C4-2B (cell line): ENCODE data around the gene RTN3.
"Not testable (repeated sequence)": the region's sequence is repeated elsewhere in the genome, so short reads cannot be mapped to it uniquely, and the experiment has no call there.

Experiments
- H3K27ac ChIP-seq: fragments of 450-650 bp; 2 replicates; pipeline ENCODE4 v1.5.1; 2017
- CTCF ChIP-seq: fragments of 450-650 bp; conservative IDR thresholded peaks from 2 replicates; pipeline ENCODE4 v1.5.1; 2017; ENCODE audit warnings: mild to moderate bottlenecking
- ZFX ChIP-seq: fragments of 450-650 bp; IDR thresholded peaks from 2 replicates; pipeline ENCODE4 v1.6.1; 2017

The RTN3 gene, protein sequence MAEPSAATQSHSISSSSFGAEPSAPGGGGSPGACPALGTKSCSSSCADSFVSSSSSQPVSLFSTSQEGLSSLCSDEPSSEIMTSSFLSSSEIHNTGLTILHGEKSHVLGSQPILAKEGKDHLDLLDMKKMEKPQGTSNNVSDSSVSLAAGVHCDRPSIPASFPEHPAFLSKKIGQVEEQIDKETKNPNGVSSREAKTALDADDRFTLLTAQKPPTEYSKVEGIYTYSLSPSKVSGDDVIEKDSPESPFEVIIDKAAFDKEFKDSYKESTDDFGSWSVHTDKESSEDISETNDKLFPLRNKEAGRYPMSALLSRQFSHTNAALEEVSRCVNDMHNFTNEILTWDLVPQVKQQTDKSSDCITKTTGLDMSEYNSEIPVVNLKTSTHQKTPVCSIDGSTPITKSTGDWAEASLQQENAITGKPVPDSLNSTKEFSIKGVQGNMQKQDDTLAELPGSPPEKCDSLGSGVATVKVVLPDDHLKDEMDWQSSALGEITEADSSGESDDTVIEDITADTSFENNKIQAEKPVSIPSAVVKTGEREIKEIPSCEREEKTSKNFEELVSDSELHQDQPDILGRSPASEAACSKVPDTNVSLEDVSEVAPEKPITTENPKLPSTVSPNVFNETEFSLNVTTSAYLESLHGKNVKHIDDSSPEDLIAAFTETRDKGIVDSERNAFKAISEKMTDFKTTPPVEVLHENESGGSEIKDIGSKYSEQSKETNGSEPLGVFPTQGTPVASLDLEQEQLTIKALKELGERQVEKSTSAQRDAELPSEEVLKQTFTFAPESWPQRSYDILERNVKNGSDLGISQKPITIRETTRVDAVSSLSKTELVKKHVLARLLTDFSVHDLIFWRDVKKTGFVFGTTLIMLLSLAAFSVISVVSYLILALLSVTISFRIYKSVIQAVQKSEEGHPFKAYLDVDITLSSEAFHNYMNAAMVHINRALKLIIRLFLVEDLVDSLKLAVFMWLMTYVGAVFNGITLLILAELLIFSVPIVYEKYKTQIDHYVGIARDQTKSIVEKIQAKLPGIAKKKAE

DNA sequence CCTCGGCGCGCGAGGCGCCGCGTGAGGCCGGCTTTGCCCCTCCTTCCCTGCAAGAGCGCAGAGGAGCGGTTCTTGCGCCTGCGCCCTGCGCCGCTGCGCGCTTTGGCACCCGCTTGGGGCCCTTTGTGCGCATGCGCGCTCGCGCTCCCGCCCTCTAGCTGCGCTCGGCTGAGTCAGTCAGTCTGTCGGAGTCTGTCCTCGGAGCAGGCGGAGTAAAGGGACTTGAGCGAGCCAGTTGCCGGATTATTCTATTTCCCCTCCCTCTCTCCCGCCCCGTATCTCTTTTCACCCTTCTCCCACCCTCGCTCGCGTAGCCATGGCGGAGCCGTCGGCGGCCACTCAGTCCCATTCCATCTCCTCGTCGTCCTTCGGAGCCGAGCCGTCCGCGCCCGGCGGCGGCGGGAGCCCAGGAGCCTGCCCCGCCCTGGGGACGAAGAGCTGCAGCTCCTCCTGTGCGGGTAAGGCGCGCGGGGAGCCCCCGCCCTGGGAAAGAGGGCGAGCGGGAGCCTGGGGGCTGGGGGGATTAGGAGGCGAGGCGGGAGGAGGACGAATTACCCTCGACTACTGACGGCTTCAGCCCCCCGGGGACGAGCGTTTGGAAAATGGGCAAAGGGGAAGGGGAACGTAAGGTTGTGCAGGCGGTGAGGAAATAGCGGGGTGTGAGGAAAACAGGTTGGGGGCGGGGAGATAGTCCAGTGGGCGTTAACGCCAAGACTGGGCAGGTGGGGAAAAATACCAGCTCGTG, at the start of gene RTN3:
Gene RTN3, plus strand, starts transcription at position 180 of the 745 bp plus-strand sequence. Its CDS starts 137 bp downstream, at position 317.
- TF ChIP-seq CTCF: no peak
- no peak for TF ChIP-seq ZFX
- peak within 1 kb of the TSS; percentile 95 for H3K27ac ChIP-seq

- H3K27ac ChIP-seq: no peak overlapping the region
- TF ChIP-seq CTCF (peak; percentile 87), ZFX (no peak)
Measured at GRCh38 chr11:63635762-63636465, 45.4 kb upstream of the RTN3 start.

- not testable (repeated sequence) for H3K27ac ChIP-seq
Measured at GRCh38 chr11:63638436-63638835, 42.9 kb upstream of the RTN3 start.

- TF ChIP-seq CTCF (peak; percentile 72), ZFX (no peak)
- H3K27ac ChIP-seq: no peak overlapping the region
Measured at GRCh38 chr11:63639199-63639832, 42.0 kb upstream of the RTN3 start.

DNA sequence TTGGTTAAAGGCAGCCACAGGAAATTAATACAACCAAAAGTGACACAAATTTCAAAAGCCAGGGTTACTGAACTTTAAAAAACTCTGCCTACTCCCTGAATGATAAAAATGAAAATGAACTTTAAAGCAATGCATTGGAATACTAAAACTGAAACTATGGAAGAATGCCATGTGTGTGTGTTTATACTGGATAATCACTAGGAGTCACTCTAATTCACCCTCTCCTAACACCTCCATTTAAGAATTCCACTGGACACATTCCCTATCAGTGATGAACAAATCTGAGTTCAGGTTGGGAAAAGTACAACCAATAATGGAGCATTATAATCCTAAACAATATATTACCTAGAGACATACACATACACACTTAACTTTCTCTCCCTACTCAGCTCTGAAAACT, 39.6 kb upstream of the RTN3 start:
- H3K27ac ChIP-seq: no peak overlapping the region
- TF ChIP-seq ZFX (no peak), CTCF (peak; percentile 10)

DNA sequence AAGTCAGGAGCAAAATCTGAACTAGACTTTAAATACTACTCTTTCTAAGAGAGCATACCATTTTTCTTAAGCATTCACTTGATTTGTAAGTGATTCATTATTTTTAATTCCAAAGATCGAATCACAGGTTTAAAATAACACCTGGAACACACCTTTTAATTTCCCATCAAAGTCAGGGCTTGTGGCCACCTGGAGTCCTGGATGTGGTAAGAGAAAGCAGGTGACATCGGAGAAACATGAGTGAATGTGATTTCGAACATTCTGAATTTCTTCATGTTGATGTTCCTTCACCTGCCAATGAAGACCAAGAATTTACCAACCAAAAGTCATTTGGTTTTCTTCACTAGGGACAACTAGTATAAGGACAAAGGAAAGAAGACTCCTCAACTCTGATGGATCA, 38.1 kb upstream of the RTN3 start:
- H3K27ac ChIP-seq: no peak overlapping the region
- TF ChIP-seq ZFX (no peak), CTCF (no peak)

- H3K27ac ChIP-seq: no peak overlapping the region
- no peak for TF ChIP-seq CTCF
- TF ChIP-seq ZFX: no peak
Measured at GRCh38 chr11:63652671-63653070, 28.6 kb upstream of the RTN3 start.
